Adipocyte (in vitro differentiated cells): ENCODE data around the gene FRZB.
A peak's percentile ranks its signal among the peaks of the same experiment; 100 is the strongest.

ENCODE experiments used
- DNase-seq: peaks from one replicate; pipeline ENCODE4 v3.0.0-alpha.2; 2015; ENCODE audit warnings: low read depth
- H3K27me3 ChIP-seq: replicated peaks from 2 replicates; pipeline ENCODE4 v1.7.0; 2013; ENCODE audit warnings: mild to moderate bottlenecking, low read length, moderate library complexity; ENCODE audit not compliant: control insufficient read depth, insufficient read depth
- H3K36me3 ChIP-seq: 2 replicates; pipeline ENCODE4 v1.7.0; 2013; ENCODE audit warnings: low read length, mild to moderate bottlenecking, moderate library complexity; ENCODE audit not compliant: control insufficient read depth, insufficient read depth, severe bottlenecking
- H3K4me1 ChIP-seq: 2 replicates; pipeline ENCODE4 v1.7.0; 2013; ENCODE audit warnings: mild to moderate bottlenecking, low read length, moderate library complexity; ENCODE audit not compliant: control insufficient read depth, insufficient read depth
- H3K4me3 ChIP-seq: 2 replicates; pipeline ENCODE4 v1.7.0; 2013; ENCODE audit warnings: mild to moderate bottlenecking, low read length, moderate library complexity
- H3K9ac ChIP-seq: 2 replicates; pipeline ENCODE4 v1.7.0; 2013; ENCODE audit warnings: mild to moderate bottlenecking, low read length, moderate library complexity
- H3K9me3 ChIP-seq: 2 replicates; pipeline ENCODE4 v1.7.0; 2013; ENCODE audit warnings: mild to moderate bottlenecking, low read length, moderate library complexity; ENCODE audit not compliant: control insufficient read depth

FRZB gene

GRCh38 chr2:182863642-182864041 is 2.8 kb downstream of the FRZB start:
- Histone ChIP-seq H3K36me3 (no peaks in the 10 kb centered on the region), H3K9ac (no peak overlapping the region), H3K4me1 (peaks cover 7% of the 10 kb centered on the region), H3K4me3 (no peak overlapping the region), H3K9me3 (no peaks in the 10 kb centered on the region), H3K27me3 (no peaks in the 10 kb centered on the region)
- DNase-seq, result no peak

- Histone ChIP-seq H3K4me1 (peaks cover 7% of the 10 kb centered on the region), H3K27me3 (no peaks in the 10 kb centered on the region), H3K4me3 (no peak overlapping the region), H3K9ac (no peak overlapping the region), H3K9me3 (no peaks in the 10 kb centered on the region), H3K36me3 (no peaks in the 10 kb centered on the region)
- no peak for DNase-seq
Measured at GRCh38 chr2:182862091-182862490, 4.3 kb downstream of the FRZB start.

GRCh38 chr2:182860858-182861257 is 5.6 kb downstream of the FRZB start:
- Histone ChIP-seq H3K9ac (no peak overlapping the region), H3K27me3 (no peaks in the 10 kb centered on the region), H3K4me3 (no peak overlapping the region), H3K36me3 (no peaks in the 10 kb centered on the region), H3K9me3 (no peaks in the 10 kb centered on the region), H3K4me1 (peaks cover 7% of the 10 kb centered on the region)
- DNase-seq, result no peak

- Histone ChIP-seq H3K4me1 (peaks cover 7% of the 10 kb centered on the region), H3K9me3 (no peaks in the 10 kb centered on the region), H3K27me3 (no peaks in the 10 kb centered on the region), H3K4me3 (no peak overlapping the region), H3K36me3 (no peaks in the 10 kb centered on the region), H3K9ac (no peak overlapping the region)
- DNase-seq, result no peak
Measured at GRCh38 chr2:182858671-182859070, 7.8 kb downstream of the FRZB start.

- Histone ChIP-seq H3K9ac (no peak overlapping the region), H3K4me1 (no peaks in the 10 kb centered on the region), H3K36me3 (no peaks in the 10 kb centered on the region), H3K9me3 (no peaks in the 10 kb centered on the region), H3K4me3 (no peak overlapping the region), H3K27me3 (no peaks in the 10 kb centered on the region)
- DNase-seq, result no peak
Measured at GRCh38 chr2:182855376-182855775, 11.1 kb downstream of the FRZB start.

GRCh38 chr2:182854375-182855105 is 11.9 kb downstream of the FRZB start:
- no peak overlapping the region for H3K4me3 ChIP-seq
- no peaks in the 10 kb centered on the region for H3K4me1 ChIP-seq
- no peak overlapping the region for H3K9ac ChIP-seq
- H3K27me3 ChIP-seq, result no peaks in the 10 kb centered on the region
- H3K9me3 ChIP-seq, result no peaks in the 10 kb centered on the region
- DNase-seq, result no peak
- no peaks in the 10 kb centered on the region for H3K36me3 ChIP-seq

- Histone ChIP-seq H3K36me3 (no peaks in the 10 kb centered on the region), H3K9ac (no peak overlapping the region), H3K4me1 (no peaks in the 10 kb centered on the region), H3K9me3 (no peaks in the 10 kb centered on the region), H3K4me3 (no peak overlapping the region), H3K27me3 (no peaks in the 10 kb centered on the region)
- no peak for DNase-seq
Measured at GRCh38 chr2:182852801-182853200, 13.6 kb downstream of the FRZB start.

- Histone ChIP-seq H3K9me3 (no peaks in the 10 kb centered on the region), H3K4me1 (no peaks in the 10 kb centered on the region), H3K27me3 (no peaks in the 10 kb centered on the region), H3K4me3 (no peak overlapping the region), H3K36me3 (no peaks in the 10 kb centered on the region), H3K9ac (no peak overlapping the region)
- no peak for DNase-seq
Measured at GRCh38 chr2:182852090-182852489, 14.3 kb downstream of the FRZB start.

- Histone ChIP-seq H3K4me1 (no peaks in the 10 kb centered on the region), H3K27me3 (no peaks in the 10 kb centered on the region), H3K9ac (no peak overlapping the region), H3K9me3 (no peaks in the 10 kb centered on the region), H3K4me3 (no peak overlapping the region), H3K36me3 (no peaks in the 10 kb centered on the region)
- no peak for DNase-seq
Measured at GRCh38 chr2:182845794-182846417, 20.5 kb downstream of the FRZB start.

GRCh38 chr2:182836451-182836850 is 30.0 kb downstream of the FRZB start:
- H3K9me3 ChIP-seq, result no peaks in the 10 kb centered on the region
- no peaks in the 10 kb centered on the region for H3K36me3 ChIP-seq
- peak; percentile 32 for DNase-seq
- H3K4me3 ChIP-seq, result no peak overlapping the region
- no peaks in the 10 kb centered on the region for H3K4me1 ChIP-seq
- no peak overlapping the region for H3K9ac ChIP-seq
- no peaks in the 10 kb centered on the region for H3K27me3 ChIP-seq

GRCh38 chr2:182834293-182834692 is 32.1 kb downstream of the FRZB start:
- Histone ChIP-seq H3K4me3 (peak overlapping the region; percentile 25), H3K4me1 (no peaks in the 10 kb centered on the region), H3K9ac (peak overlapping the region; percentile 1), H3K27me3 (no peaks in the 10 kb centered on the region), H3K36me3 (no peaks in the 10 kb centered on the region), H3K9me3 (no peaks in the 10 kb centered on the region)
- DNase-seq, result no peak
